Activated CD4-positive, alpha-beta memory T cell treated with anti-CD3 and anti-CD28 coated beads for 36 hours (primary cell): ENCODE results near the gene CDS1. TPM values are rescaled to one million over a fixed set of nuclear protein-coding genes. Genes with fewer than 3 reads are reported as not detected.
"Not testable (repeated sequence)": the region's sequence is repeated elsewhere in the genome, so short reads cannot be mapped to it uniquely, and the experiment has no call there.

Experiments
- CTCF ChIA-PET: fragments of 350-600 bp; sonication (Branson Sonifier 250); formaldehyde crosslinking; loops from one replicate; lab custom pipeline; 2021; ENCODE audit warnings: antibody characterized with exemption, inconsistent platforms; lab: Charles Lee
- POLR2A ChIA-PET: fragments of 350-600 bp; sonication (Branson Sonifier 250); formaldehyde crosslinking; loops from one replicate; lab custom pipeline; 2021; ENCODE audit warnings: antibody characterized with exemption; lab: Charles Lee
- DNase-seq: peaks from one replicate; pipeline ENCODE4 v3.0.0-alpha.2; 2020
- H3K27ac Mint-ChIP-seq: one replicate; pipeline ENCODE4 v1.8.0; 2021; ENCODE audit warnings: mixed read lengths
- H3K27me3 Mint-ChIP-seq: one replicate; pipeline ENCODE4 v1.8.0; 2021; ENCODE audit warnings: mixed read lengths
- H3K36me3 Mint-ChIP-seq: one replicate; pipeline ENCODE4 v1.8.0; 2021; ENCODE audit warnings: mixed read lengths
- H3K4me1 Mint-ChIP-seq: one replicate; pipeline ENCODE4 v1.8.0; 2021; ENCODE audit warnings: low read depth, mixed read lengths
- H3K4me3 Mint-ChIP-seq: one replicate; pipeline ENCODE4 v1.8.0; 2021; ENCODE audit warnings: mild to moderate bottlenecking, mixed read lengths
- H3K9me3 Mint-ChIP-seq: one replicate; pipeline ENCODE4 v1.8.0; 2021; ENCODE audit warnings: mixed read lengths
- intact Hi-C: fragments of 100-400 bp; cut with micrococcal nuclease; formaldehyde crosslinking; loops from one replicate; pipeline ENCODE4 v1.15.1; 2023
- total RNA-seq, 2 experiments: library from RNA; stranded (reverse); gene quantifications; one replicate each; pipeline ENCODE4 v1.2.3, GENCODE V29; 2021

The CDS1 gene
- total RNA-seq, 2 experiments from 2014 or later: 0.17 to 0.24 TPM

DNA sequence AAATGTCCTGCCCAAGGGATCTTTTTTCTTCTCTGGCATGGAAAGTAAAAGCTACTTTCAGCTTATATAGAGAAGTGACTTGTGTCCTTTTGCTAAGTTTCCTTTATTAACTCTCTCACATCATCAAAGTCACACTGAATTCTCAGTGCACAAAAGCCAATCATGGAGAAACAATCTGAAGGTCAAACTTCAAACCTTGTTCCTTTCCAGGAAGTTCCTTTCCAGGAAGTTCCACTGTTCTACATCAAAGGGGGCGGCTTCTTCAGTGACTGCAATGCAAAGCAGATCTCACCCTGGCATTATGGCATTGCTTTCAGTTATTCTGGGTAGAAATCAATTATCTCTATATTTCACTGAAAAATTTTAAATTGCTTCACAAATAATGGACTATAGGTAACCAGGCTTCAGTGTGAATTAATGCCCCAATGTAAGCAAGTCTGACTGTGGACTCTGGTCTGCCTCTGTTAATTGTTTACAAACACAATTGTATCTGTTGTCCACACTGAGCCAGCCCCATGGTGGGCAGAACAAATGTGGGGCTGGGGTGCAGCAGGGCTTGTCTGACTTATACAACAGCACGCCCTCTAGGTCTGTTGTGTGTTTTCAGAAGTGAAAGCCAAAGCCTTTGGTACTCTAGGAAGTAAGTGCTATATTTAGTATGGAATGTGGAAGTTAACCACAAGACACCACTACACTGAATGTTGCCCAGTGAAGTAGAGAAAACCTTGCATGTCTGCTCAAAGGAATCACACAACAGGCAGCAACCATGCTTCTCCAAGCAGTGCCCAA lies 98.8 kb downstream of the CDS1 start:
- POLR2A ChIA-PET: no interaction called here
- no peak for DNase-seq
- intact Hi-C loops: no loop called here
- H3K36me3 Mint-ChIP-seq: no peaks in the 10 kb centered on the region
- H3K9me3 Mint-ChIP-seq: no peaks in the 10 kb centered on the region
- no peak overlapping the region for H3K4me3 Mint-ChIP-seq
- CTCF ChIA-PET: no interaction called here
- H3K4me1 Mint-ChIP-seq: peaks cover 9% of the 10 kb centered on the region
- H3K27me3 Mint-ChIP-seq: peaks cover 2% of the 10 kb centered on the region
- no peak overlapping the region for H3K27ac Mint-ChIP-seq

- H3K9me3 Mint-ChIP-seq, H3K4me3 Mint-ChIP-seq, DNase-seq, CTCF ChIA-PET, H3K4me1 Mint-ChIP-seq, H3K27me3 Mint-ChIP-seq, H3K36me3 Mint-ChIP-seq, H3K27ac Mint-ChIP-seq, intact Hi-C loops, POLR2A ChIA-PET: not testable (repeated sequence)
Observed at GRCh38 chr4:84682661-84683060, 99.7 kb downstream of the CDS1 start.

- POLR2A ChIA-PET: no interaction called here
- DNase-seq: no peak
- CTCF ChIA-PET: no interaction called here
- no peak overlapping the region for H3K27ac Mint-ChIP-seq
- no peak overlapping the region for H3K4me3 Mint-ChIP-seq
- no peaks in the 10 kb centered on the region for H3K36me3 Mint-ChIP-seq
- peaks cover 2% of the 10 kb centered on the region for H3K27me3 Mint-ChIP-seq
- no peaks in the 10 kb centered on the region for H3K9me3 Mint-ChIP-seq
- intact Hi-C loops: no loop called here
- H3K4me1 Mint-ChIP-seq: peaks cover 9% of the 10 kb centered on the region
Observed at GRCh38 chr4:84683064-84683850, 100.3 kb downstream of the CDS1 start.

DNA sequence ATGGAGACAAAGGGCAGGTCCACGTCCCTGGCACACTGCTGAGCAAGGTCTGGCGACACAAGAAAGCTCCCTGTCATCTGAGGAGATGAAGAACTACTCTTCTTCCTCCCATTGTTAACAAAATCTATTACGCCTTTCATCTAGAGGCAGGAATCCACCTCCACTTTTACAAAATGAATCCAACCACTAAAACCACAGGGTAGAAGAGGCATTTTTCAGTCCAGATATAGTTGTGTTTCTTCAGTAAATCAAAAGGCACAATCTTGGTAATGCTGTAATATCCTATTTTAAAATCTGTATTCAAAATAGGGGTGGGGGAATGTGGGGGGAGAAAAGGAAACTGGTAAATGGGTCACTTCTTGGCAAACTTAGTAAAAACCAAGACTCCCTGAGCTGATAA lies 101.4 kb downstream of the CDS1 start:
- H3K4me3 Mint-ChIP-seq: no peak overlapping the region
- POLR2A ChIA-PET: no interaction called here
- H3K9me3 Mint-ChIP-seq: no peaks in the 10 kb centered on the region
- H3K27ac Mint-ChIP-seq: no peak overlapping the region
- CTCF ChIA-PET: no interaction called here
- peaks cover 9% of the 10 kb centered on the region for H3K4me1 Mint-ChIP-seq
- H3K36me3 Mint-ChIP-seq: no peaks in the 10 kb centered on the region
- H3K27me3 Mint-ChIP-seq: peaks cover 2% of the 10 kb centered on the region
- no peak for DNase-seq
- intact Hi-C loops: no loop called here

DNA sequence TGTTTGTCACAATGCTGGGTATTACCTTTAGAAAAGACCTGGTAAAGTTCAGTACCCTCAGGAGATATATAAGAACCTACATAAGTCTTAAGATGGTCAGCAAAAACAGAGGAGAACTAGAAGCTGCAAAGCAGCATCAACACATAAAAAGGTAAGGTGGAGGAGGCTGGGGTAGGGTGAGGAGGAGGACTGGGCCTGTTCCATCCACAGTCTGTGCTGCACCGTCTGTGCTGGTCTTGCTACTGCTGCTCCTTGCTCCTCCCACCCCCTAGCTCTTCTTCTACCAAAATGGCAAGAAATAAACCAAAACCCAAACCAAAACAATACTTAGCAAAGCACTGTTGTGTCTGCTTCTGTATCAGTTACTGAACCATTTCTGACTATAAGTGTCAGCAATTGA lies 102.2 kb downstream of the CDS1 start:
- Mint-ChIP-seq H3K9me3 (no peaks in the 10 kb centered on the region), H3K36me3 (no peaks in the 10 kb centered on the region), H3K4me3 (no peak overlapping the region), H3K27me3 (peaks cover 2% of the 10 kb centered on the region), H3K4me1 (peaks cover 9% of the 10 kb centered on the region), H3K27ac (no peak overlapping the region)
- no peak for DNase-seq
- intact Hi-C loops: no loop called here
- ChIA-PET CTCF (no interaction called here), POLR2A (no interaction called here)

DNA sequence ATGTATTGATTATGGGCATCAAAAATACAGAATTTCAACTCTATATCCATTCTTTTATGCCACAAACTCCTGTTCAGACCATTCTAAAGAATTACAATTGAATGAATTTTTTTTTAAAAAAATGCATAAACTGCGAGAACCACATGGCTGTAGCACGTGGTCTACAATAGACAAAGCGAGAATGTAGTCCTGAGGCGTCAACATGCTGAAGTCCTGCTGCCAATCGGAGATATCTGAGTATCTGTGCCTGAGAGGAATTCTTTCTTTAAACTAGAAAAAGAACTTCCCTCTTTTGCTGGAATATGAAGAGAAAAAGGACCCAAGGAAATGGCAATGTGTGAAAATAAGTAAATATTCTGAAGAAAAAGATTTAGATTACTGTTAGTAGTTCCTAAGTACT lies 105.7 kb downstream of the CDS1 start:
- ChIA-PET CTCF (no interaction called here), POLR2A (no interaction called here)
- H3K9me3 Mint-ChIP-seq: no peaks in the 10 kb centered on the region
- H3K36me3 Mint-ChIP-seq: no peaks in the 10 kb centered on the region
- intact Hi-C loops: no loop called here
- H3K4me1 Mint-ChIP-seq: peaks cover 11% of the 10 kb centered on the region
- no peak overlapping the region for H3K27ac Mint-ChIP-seq
- H3K27me3 Mint-ChIP-seq: no peaks in the 10 kb centered on the region
- no peak for DNase-seq
- no peak overlapping the region for H3K4me3 Mint-ChIP-seq

DNA sequence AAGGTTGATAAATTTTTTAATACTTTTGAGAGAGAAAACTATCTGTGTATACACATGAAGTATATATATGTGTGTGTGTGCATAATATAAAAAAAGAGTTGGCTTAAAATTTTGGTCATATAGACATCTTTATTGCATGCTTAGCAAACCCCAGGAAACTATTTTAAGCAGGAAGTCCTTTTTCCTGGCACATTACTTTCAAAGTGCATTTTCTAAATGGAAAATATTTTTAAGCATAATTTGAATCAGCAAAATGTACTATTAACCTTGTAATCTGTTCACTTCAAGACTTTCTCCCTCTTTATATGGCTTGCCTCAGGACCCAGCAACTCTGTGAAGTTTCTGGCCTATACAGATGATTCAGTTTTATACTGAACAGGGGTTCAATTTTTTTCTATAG lies 106.3 kb downstream of the CDS1 start:
- no peak for DNase-seq
- H3K36me3 Mint-ChIP-seq: no peaks in the 10 kb centered on the region
- ChIA-PET CTCF (no interaction called here), POLR2A (no interaction called here)
- H3K27ac Mint-ChIP-seq: no peak overlapping the region
- H3K9me3 Mint-ChIP-seq: no peaks in the 10 kb centered on the region
- intact Hi-C loops: no loop called here
- H3K27me3 Mint-ChIP-seq: no peaks in the 10 kb centered on the region
- no peak overlapping the region for H3K4me3 Mint-ChIP-seq
- peaks cover 9% of the 10 kb centered on the region for H3K4me1 Mint-ChIP-seq

- Mint-ChIP-seq H3K4me3 (no peak overlapping the region), H3K4me1 (peaks cover 7% of the 10 kb centered on the region)
Observed at GRCh38 chr4:84690481-84690880, 107.6 kb downstream of the CDS1 start.

GRCh38 chr4:84691170-84691691 lies 108.3 kb downstream of the CDS1 start:
- H3K27me3 Mint-ChIP-seq: no peaks in the 10 kb centered on the region
- no peaks in the 10 kb centered on the region for H3K36me3 Mint-ChIP-seq
- H3K4me1 Mint-ChIP-seq: peaks cover 7% of the 10 kb centered on the region
- H3K9me3 Mint-ChIP-seq: no peaks in the 10 kb centered on the region
- ChIA-PET CTCF (no interaction called here), POLR2A (no interaction called here)
- intact Hi-C loops: loop anchor here (5.0 kb wide), 1 partner anchor 109 kb away; the partner anchor contains the start of gene CDS1
- H3K27ac Mint-ChIP-seq: no peak overlapping the region
- no peak overlapping the region for H3K4me3 Mint-ChIP-seq
- no peak for DNase-seq

More at GRCh38 chr4:84690481-84690880, 107.6 kb downstream of the CDS1 start:
- CTCF ChIA-PET: no interaction called here
- Mint-ChIP-seq H3K27me3 (no peaks in the 10 kb centered on the region), H3K36me3 (no peaks in the 10 kb centered on the region), H3K27ac (no peak overlapping the region), H3K9me3 (no peaks in the 10 kb centered on the region)
- intact Hi-C loops: loop anchor here (5.0 kb wide), 1 partner anchor 108 kb away; the partner anchor contains the start of gene CDS1
- POLR2A ChIA-PET: no interaction called here
- DNase-seq: no peak

GRCh38 chr4:84691800-84692199 lies 108.9 kb downstream of the CDS1 start:
- H3K9me3 Mint-ChIP-seq: no peaks in the 10 kb centered on the region
- H3K36me3 Mint-ChIP-seq: no peaks in the 10 kb centered on the region
- intact Hi-C loops: loop anchor here (5.0 kb wide), 1 partner anchor 109 kb away; the partner anchor contains the start of gene CDS1
- H3K4me3 Mint-ChIP-seq: no peak overlapping the region
- H3K4me1 Mint-ChIP-seq: peaks cover 7% of the 10 kb centered on the region
- no peak overlapping the region for H3K27ac Mint-ChIP-seq
- ChIA-PET CTCF (no interaction called here), POLR2A (no interaction called here)
- H3K27me3 Mint-ChIP-seq: no peaks in the 10 kb centered on the region
- DNase-seq: no peak

GRCh38 chr4:84697159-84697558 lies 114.2 kb downstream of the CDS1 start:
- H3K27me3 Mint-ChIP-seq: peaks cover 1% of the 10 kb centered on the region
- ChIA-PET CTCF (no interaction called here), POLR2A (no interaction called here)
- H3K27ac Mint-ChIP-seq: no peak overlapping the region
- H3K4me1 Mint-ChIP-seq: peaks cover 3% of the 10 kb centered on the region
- no peaks in the 10 kb centered on the region for H3K36me3 Mint-ChIP-seq
- intact Hi-C loops: no loop called here
- DNase-seq: no peak
- no peaks in the 10 kb centered on the region for H3K9me3 Mint-ChIP-seq
- H3K4me3 Mint-ChIP-seq: no peak overlapping the region

DNA sequence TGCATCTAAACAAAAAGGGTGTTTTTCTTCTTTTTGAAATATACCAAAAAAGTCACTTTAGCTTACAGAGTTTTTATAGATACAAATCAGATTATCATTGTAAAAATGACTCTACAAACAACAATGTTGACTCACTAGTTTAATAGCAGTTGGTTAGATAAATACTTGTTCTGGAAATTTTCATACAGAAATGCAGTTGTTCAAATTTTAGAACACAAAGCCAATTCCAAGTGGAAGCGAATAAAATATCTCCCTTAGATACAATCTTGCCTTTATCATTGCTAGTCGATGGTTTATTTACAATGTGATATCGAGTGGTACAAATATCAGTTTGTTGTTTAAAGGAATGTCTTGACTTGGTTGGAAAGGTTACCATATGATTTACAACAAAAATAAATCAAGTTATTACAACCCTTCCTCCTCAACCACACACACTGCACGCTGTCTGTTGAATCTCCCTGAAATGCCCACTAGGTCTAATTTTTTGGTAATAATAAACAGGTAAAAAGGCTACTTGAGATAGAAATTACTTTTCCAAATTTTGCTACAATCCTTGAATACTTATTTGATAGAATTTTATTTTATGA lies 114.8 kb downstream of the CDS1 start:
- Mint-ChIP-seq H3K36me3 (no peaks in the 10 kb centered on the region), H3K4me3 (no peak overlapping the region), H3K9me3 (no peaks in the 10 kb centered on the region), H3K27ac (no peak overlapping the region), H3K27me3 (peaks cover 1% of the 10 kb centered on the region), H3K4me1 (peaks cover 3% of the 10 kb centered on the region)
- intact Hi-C loops: no loop called here
- CTCF ChIA-PET: no interaction called here
- POLR2A ChIA-PET: no interaction called here
- DNase-seq: no peak
